Brain pericyte (primary cell): Measurements from ENCODE around the gene PCNX2.

Experiments
- DNase-seq: peaks from one replicate; pipeline ENCODE4 v3.0.0-alpha.2; 2012; ENCODE audit warnings: low read depth, low spot score

The PCNX2 gene

GRCh38 chr1:232984577-232985425 is 310.7 kb downstream of the PCNX2 start:
- DNase-seq: no peak

GRCh38 chr1:232983817-232984567 is 311.5 kb downstream of the PCNX2 start:
- no peak for DNase-seq

GRCh38 chr1:232983375-232983774 is 312.1 kb downstream of the PCNX2 start:
- DNase-seq: no peak

- no peak for DNase-seq
Observed at GRCh38 chr1:232982238-232982944, 313.1 kb downstream of the PCNX2 start.

- DNase-seq: no peak
Observed at GRCh38 chr1:232980986-232981560, 314.5 kb downstream of the PCNX2 start.

GRCh38 chr1:232980355-232980978 is 315.1 kb downstream of the PCNX2 start:
- DNase-seq: no peak

- DNase-seq: no peak
Observed at GRCh38 chr1:232979558-232979957, 316.0 kb downstream of the PCNX2 start.

GRCh38 chr1:232978815-232979214 is 316.7 kb downstream of the PCNX2 start:
- no peak for DNase-seq

- DNase-seq: no peak
Observed at GRCh38 chr1:232978091-232978634, 317.4 kb downstream of the PCNX2 start.

- DNase-seq: no peak
Observed at GRCh38 chr1:232974971-232975370, 320.6 kb downstream of the PCNX2 start.

- DNase-seq: no peak
Observed at GRCh38 chr1:232973652-232974611, 321.6 kb downstream of the PCNX2 start.

- DNase-seq: no peak
Observed at GRCh38 chr1:232970508-232970907, 325.0 kb downstream of the PCNX2 start.

- DNase-seq: no peak
Observed at GRCh38 chr1:232969799-232970198, 325.7 kb downstream of the PCNX2 start.

- no peak for DNase-seq
Observed at GRCh38 chr1:232968965-232969364, 326.6 kb downstream of the PCNX2 start.

GRCh38 chr1:232968391-232968790 is 327.1 kb downstream of the PCNX2 start:
- DNase-seq: no peak

- DNase-seq: no peak
Observed at GRCh38 chr1:232966663-232967062, 328.9 kb downstream of the PCNX2 start.

GRCh38 chr1:232965912-232966217 is 329.7 kb downstream of the PCNX2 start:
- DNase-seq: no peak

GRCh38 chr1:232965124-232965911 is 330.2 kb downstream of the PCNX2 start:
- DNase-seq: no peak

GRCh38 chr1:232964601-232965000 is 330.9 kb downstream of the PCNX2 start:
- DNase-seq: no peak
